GM19455 (cell line): ENCODE measurements around the gene CNOT8.
"Not testable (repeated sequence)": the region's sequence is repeated elsewhere in the genome, so short reads cannot be mapped to it uniquely, and the experiment has no call there.

Source experiments
- ATAC-seq: cut with Tn5 transposase; IDR thresholded peaks from one replicate; pipeline ENCODE4 v1.9.1; 2021; ENCODE audit not compliant: unreplicated experiment

Gene CNOT8

GRCh38 chr5:154834053-154834452 lies 24.4 kb upstream of the CNOT8 start:
- no peak for ATAC-seq

GRCh38 chr5:154835701-154836052 lies 22.8 kb upstream of the CNOT8 start:
- not testable (repeated sequence) for ATAC-seq

GRCh38 chr5:154836225-154836624 lies 22.2 kb upstream of the CNOT8 start:
- no peak for ATAC-seq

- ATAC-seq, result no peak
Measured at GRCh38 chr5:154837009-154837901, 21.2 kb upstream of the CNOT8 start.

GRCh38 chr5:154840435-154841272 lies 17.8 kb upstream of the CNOT8 start:
- ATAC-seq, result no peak

GRCh38 chr5:154841273-154841661 lies 17.2 kb upstream of the CNOT8 start:
- ATAC-seq, result no peak

GRCh38 chr5:154842689-154843530 lies 15.5 kb upstream of the CNOT8 start:
- no peak for ATAC-seq

- ATAC-seq, result no peak
Measured at GRCh38 chr5:154844809-154845208, 13.6 kb upstream of the CNOT8 start.

GRCh38 chr5:154849264-154849785 lies 9.1 kb upstream of the CNOT8 start:
- ATAC-seq, result no peak

- ATAC-seq, result no peak
Measured at GRCh38 chr5:154849791-154850201, 8.6 kb upstream of the CNOT8 start.

GRCh38 chr5:154850255-154851062 lies 8.0 kb upstream of the CNOT8 start, which contains the start of gene FAXDC2:
FAXDC2 (minus strand) TSS chr5:154850603; CDS start chr5:154838178, 12,425 bp downstream.
- ATAC-seq, result no peak

- no peak for ATAC-seq
Measured at GRCh38 chr5:154851351-154851750, 7.1 kb upstream of the CNOT8 start.

GRCh38 chr5:154857530-154858296 lies 714 bp upstream of the CNOT8 start:
- peak; percentile 67 for ATAC-seq

- no peak for ATAC-seq
Measured at GRCh38 chr5:154858972-154859871, 795 bp downstream of the CNOT8 start.

- ATAC-seq, result no peak
Measured at GRCh38 chr5:154860123-154860522, 1.7 kb downstream of the CNOT8 start.

GRCh38 chr5:154860765-154861164 lies 2.3 kb downstream of the CNOT8 start:
- no peak for ATAC-seq

GRCh38 chr5:154861946-154862345 lies 3.5 kb downstream of the CNOT8 start:
- ATAC-seq, result no peak

- ATAC-seq, result no peak
Measured at GRCh38 chr5:154862766-154863165, 4.3 kb downstream of the CNOT8 start.
